GM12801 (cell line): ENCODE data around the gene FOXF1.

Experiments
- CTCF ChIP-seq: IDR thresholded peaks from one replicate; pipeline ENCODE4 v1.5.1; 2011; ENCODE audit warnings: control low read depth; ENCODE audit not compliant: insufficient read length; ENCODE audit errors: extremely low read depth

Gene FOXF1

GRCh38 chr16:86555704-86556075 lies 45.4 kb downstream of the FOXF1 start:
- no peak for TF ChIP-seq CTCF

- no peak for TF ChIP-seq CTCF
Observed at GRCh38 chr16:86556576-86556975, 46.2 kb downstream of the FOXF1 start.

DNA sequence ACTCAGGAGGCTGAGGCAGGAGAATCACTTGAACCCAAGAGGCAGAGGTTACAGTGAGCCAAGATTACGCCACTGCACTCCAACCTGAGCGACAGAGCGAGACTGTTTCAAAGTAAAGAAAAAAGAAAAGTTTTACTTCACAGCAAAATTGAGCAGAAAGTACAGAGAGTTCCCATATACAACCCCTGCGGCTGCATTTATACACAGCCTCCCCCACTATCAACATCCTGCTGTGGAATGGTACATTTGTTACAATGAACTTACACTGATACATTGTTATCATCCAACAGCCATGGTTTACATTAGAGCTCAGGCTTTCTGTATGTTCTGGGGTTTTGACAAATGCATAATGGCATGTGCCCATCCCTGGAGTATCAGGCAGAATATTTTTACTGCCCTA lies 47.3 kb downstream of the FOXF1 start:
- TF ChIP-seq CTCF, result no peak

DNA sequence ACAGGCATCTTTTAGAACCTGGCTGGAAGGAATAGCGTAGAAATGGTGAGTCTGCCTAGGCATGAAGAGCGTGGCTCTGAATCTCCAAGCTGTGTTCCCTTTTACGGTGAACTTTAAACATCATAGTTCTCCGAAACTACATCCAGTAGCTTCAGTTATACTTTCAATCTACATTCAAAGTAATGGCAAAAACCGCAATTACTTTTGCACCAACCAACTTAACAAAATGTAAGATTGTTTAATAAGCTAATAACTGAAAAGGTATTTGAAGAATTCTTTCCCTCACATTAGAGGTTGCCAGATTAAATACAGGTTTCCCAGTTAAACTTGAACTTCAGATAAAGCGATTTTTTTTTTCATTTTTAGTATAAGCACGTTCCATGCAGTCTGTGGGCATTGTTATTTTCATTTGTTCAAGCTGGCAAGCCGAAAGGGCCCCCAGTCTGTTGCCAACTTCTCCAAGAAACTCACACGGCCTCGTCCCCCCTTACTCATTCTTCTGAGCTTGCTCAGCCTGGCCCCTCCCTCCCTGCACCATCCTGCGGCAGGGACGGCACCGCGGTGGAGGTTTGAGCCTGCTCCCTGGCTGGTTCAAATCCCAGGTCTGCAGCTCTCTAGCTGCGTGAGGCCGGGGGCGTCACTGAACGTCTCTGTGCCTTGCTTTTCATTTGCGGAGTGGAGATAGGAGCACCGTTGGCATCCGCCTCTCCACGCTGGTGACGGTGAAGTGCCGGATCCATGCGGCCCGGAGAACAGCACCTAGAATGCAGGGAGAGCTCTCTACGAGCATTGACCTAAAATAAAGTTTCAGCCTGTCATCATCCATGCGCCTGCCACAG lies 48.2 kb downstream of the FOXF1 start:
- TF ChIP-seq CTCF, result no peak

DNA sequence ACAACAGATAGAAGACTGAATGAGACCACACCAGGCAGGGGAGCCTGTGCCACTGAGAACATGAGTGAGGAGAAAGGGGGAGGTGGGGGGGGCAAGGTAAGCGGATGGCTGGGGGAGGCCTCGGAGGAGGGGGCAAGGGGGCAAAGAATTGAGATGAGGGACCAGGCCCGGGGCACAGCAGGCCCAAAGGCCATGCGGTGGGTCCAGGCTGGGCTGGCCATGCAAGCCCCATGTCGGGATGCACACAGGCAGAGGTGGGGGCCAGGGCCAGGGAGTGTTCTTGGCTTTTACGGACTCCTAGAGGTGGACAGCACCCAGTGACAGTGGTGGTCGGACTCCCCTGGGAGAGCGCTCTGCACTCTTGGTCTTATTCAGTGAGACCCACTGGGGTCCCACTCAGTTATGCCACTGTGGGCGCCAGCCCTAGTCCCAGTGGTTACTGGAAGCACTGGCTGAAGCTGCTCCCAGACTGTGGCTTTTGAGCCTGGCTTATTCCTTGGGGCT lies 49.5 kb downstream of the FOXF1 start:
- TF ChIP-seq CTCF, result no peak

- TF ChIP-seq CTCF, result no peak
Observed at GRCh38 chr16:86562356-86562755, 52.0 kb downstream of the FOXF1 start.

DNA sequence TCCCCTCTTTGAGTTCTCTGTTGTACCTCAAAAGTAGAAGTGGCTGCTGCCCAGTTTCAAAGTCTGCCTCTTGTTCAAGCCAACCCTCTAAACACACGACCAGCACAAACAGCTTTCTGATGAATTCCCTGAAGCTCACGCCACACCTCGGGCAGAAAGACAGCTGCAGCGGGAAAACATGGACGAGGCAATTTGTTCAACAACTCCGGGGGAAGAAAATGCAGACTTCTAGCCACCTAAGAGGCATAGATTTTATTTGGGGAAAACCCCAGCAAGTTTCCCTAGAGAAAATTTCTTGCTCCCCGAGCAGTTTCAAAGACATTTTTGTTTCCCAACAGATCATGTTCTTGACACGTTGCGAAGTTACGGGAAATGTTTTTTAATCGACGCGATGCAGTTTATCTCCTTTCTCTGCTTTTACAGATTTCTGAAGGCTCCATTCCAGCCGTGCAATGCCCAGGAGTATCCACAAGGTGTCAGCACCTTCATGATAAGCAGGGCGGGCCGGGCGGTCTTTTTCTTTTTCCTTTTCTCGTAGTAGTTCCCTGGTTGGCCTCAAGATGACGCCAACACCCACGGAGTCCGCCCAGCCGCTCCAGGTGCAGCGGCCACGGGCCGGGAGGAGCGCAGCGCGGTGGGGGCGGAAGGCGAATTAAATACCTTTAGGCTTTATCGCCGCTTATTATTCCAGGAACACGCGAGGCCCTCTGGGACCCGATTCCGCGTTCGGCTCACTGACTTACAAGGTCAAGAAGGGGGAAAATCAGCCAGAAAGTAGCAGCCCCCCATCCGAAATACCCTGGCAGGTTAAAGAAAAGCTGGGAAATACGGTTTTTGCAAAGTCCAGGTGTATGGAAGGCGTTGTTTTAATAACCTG lies 53.4 kb downstream of the FOXF1 start:
- TF ChIP-seq CTCF, result peak; percentile 85
